ENCODE measurements around the gene SHROOM1. TPM values are rescaled to one million over a fixed set of nuclear protein-coding genes. Genes with fewer than 3 reads are reported as not detected.
A peak's percentile ranks its signal among the peaks of the same experiment; 100 is the strongest.

SHROOM1 gene
- polyA plus RNA-seq, 1 donor from 2014 or later: 1.8 TPM

DNA sequence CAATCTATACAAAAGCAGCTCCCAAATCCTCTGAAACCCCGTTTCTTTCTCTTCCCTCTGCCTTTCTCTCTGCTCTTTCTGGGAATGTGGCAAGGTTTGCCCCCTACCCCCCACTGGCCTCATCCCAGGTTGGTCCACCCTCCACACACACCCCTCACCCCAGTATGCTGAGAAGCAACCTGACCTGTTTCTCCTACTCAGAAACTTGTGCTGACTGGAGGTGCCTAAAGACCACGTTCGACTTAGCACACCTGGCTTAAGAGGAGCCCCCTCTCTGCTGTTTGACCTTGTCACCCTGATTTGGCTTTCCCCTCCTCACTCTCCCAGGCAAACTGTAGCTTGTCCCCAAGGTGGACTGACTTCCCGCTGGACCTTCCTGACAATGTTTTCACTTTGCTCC lies 52.3 kb downstream of the SHROOM1 start:
- H3K27ac ChIP-seq (ENCODE audit: low read length): no peak overlapping the region
- no peak overlapping the region for H3K9ac ChIP-seq (ENCODE audit: low read length)
- no peak overlapping the region for H2AFZ ChIP-seq (ENCODE audit: low read depth, low read length)
- no peaks in the 10 kb centered on the region for H3K36me3 ChIP-seq (ENCODE audit: insufficient read depth, low read length)
- TF ChIP-seq POLR2AphosphoS5 (IDR thresholded peaks at IDR 0.05): no peak
- no peak for TF ChIP-seq EZH2 (IDR thresholded peaks at IDR 0.05; ENCODE audit: borderline replicate concordance, insufficient read depth, low read length, poor library complexity, severe bottlenecking)
- no peak for TF ChIP-seq MXI1 (conservative IDR thresholded peaks at IDR 0.05; ENCODE audit: poor library complexity, severe bottlenecking)
- TF ChIP-seq, protein P1, sequence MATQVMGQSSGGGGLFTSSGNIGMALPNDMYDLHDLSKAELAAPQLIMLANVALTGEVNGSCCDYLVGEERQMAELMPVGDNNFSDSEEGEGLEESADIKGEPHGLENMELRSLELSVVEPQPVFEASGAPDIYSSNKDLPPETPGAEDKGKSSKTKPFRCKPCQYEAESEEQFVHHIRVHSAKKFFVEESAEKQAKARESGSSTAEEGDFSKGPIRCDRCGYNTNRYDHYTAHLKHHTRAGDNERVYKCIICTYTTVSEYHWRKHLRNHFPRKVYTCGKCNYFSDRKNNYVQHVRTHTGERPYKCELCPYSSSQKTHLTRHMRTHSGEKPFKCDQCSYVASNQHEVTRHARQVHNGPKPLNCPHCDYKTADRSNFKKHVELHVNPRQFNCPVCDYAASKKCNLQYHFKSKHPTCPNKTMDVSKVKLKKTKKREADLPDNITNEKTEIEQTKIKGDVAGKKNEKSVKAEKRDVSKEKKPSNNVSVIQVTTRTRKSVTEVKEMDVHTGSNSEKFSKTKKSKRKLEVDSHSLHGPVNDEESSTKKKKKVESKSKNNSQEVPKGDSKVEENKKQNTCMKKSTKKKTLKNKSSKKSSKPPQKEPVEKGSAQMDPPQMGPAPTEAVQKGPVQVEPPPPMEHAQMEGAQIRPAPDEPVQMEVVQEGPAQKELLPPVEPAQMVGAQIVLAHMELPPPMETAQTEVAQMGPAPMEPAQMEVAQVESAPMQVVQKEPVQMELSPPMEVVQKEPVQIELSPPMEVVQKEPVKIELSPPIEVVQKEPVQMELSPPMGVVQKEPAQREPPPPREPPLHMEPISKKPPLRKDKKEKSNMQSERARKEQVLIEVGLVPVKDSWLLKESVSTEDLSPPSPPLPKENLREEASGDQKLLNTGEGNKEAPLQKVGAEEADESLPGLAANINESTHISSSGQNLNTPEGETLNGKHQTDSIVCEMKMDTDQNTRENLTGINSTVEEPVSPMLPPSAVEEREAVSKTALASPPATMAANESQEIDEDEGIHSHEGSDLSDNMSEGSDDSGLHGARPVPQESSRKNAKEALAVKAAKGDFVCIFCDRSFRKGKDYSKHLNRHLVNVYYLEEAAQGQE (IDR thresholded peaks at IDR 0.05; ENCODE audit: borderline replicate concordance): no peak
- H3K79me2 ChIP-seq (replicated peaks; ENCODE audit: insufficient read depth, low read length): peaks cover 21% of the 10 kb centered on the region
- H3K9me3 ChIP-seq (ENCODE audit: low read length): no peaks in the 10 kb centered on the region
- H3K27me3 ChIP-seq (ENCODE audit: insufficient read depth, low read depth, low read length): peaks cover 8% of the 10 kb centered on the region
- H3K9me2 ChIP-seq (ENCODE audit: insufficient read depth, low read length): no peaks in the 10 kb centered on the region
- H3K4me3 ChIP-seq (ENCODE audit: low read length): no peak overlapping the region
- no peaks in the 10 kb centered on the region for H4K20me1 ChIP-seq (ENCODE audit: insufficient read depth)
- H3F3A ChIP-seq (ENCODE audit: insufficient read depth, low read length, poor library complexity, severe bottlenecking): no peaks in the 10 kb centered on the region
- H3K4me2 ChIP-seq (ENCODE audit: low read length): no peak overlapping the region

DNA sequence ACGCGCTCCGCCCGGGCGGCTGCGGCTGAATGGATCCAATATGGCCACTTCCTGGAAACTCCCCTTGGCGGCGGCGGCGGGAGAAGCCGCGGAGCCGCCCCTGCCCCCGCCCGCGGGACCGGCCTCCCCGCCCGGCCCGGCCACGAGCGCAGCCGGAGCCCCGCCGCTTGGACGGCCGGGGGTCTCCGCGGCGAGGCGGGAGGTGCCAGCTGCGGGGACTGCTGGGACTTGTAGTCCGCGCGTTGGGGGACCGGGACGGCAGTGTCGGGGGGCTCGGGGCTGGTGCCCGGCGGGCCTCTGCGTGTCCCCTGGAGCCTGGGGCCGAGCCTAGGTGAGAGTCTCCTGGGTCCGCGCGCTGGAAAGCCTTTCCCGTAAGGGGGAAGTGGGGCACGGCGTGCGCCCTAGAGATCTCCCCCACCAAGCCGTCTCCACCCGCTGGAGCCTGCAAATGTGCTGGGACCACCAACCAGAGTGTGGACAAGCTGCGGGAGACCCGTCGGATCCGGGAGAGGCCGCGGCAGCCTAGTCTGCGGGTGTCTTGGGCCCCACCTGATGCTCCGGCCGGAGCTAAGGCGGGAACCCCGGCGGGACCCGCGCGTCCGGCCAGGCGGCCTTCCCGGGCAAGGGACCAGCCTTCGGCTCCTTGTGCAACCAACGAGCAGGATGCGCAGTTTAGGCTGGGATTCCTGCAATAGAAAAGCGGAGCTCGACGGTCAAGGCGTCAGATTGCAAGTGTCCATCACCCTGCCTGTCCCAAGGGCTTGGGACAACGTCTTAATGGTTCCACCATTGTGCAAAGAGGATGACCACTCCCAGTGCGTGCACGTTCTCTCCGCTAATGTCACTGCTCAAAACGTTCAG lies 53.0 kb downstream of the SHROOM1 start, which contains the start of gene SEPTIN8:
Gene SEPTIN8, minus strand, starts transcription at position 31 of the 861 bp plus-strand sequence. CDS start 102 bp downstream, outside the sequence.
- Histone ChIP-seq H3K9me3 (ENCODE audit: low read length) (no peaks in the 10 kb centered on the region), H3K36me3 (ENCODE audit: insufficient read depth, low read length) (no peaks in the 10 kb centered on the region), H3F3A (ENCODE audit: insufficient read depth, low read length, poor library complexity, severe bottlenecking) (no peaks in the 10 kb centered on the region), H3K27ac (ENCODE audit: low read length) (peak within 1 kb of the TSS; percentile 30), H4K20me1 (ENCODE audit: insufficient read depth) (no peaks in the 10 kb centered on the region), H3K27me3 (ENCODE audit: insufficient read depth, low read depth, low read length) (peaks cover 8% of the 10 kb centered on the region), H2AFZ (ENCODE audit: low read depth, low read length) (peak within 1 kb of the TSS; percentile 79), H3K79me2 (replicated peaks; ENCODE audit: insufficient read depth, low read length) (peaks cover 21% of the 10 kb centered on the region), H3K9ac (ENCODE audit: low read length) (peak within 1 kb of the TSS; percentile 72), H3K4me3 (ENCODE audit: low read length) (peak within 1 kb of the TSS; percentile 83), H3K4me2 (ENCODE audit: low read length) (peak within 1 kb of the TSS; percentile 52), H3K9me2 (ENCODE audit: insufficient read depth, low read length) (no peaks in the 10 kb centered on the region)
- TF ChIP-seq EZH2 (IDR thresholded peaks at IDR 0.05; ENCODE audit: borderline replicate concordance, insufficient read depth, low read length, poor library complexity, severe bottlenecking) (no peak), RAD21 (conservative IDR thresholded peaks at IDR 0.05) (no peak), POLR2AphosphoS5 (IDR thresholded peaks at IDR 0.05) (peak; percentile 25), SMC3 (conservative IDR thresholded peaks at IDR 0.05; ENCODE audit: poor library complexity) (no peak), TAF1 (IDR thresholded peaks at IDR 0.05; ENCODE audit: low read depth) (no peak), EP300 (conservative IDR thresholded peaks at IDR 0.05; ENCODE audit: poor library complexity, severe bottlenecking) (no peak), MXI1 (conservative IDR thresholded peaks at IDR 0.05; ENCODE audit: poor library complexity, severe bottlenecking) (peak; percentile 11)
- TF ChIP-seq, protein P1 (IDR thresholded peaks at IDR 0.05; ENCODE audit: borderline replicate concordance): no peak
- TF ChIP-seq, protein P2, sequence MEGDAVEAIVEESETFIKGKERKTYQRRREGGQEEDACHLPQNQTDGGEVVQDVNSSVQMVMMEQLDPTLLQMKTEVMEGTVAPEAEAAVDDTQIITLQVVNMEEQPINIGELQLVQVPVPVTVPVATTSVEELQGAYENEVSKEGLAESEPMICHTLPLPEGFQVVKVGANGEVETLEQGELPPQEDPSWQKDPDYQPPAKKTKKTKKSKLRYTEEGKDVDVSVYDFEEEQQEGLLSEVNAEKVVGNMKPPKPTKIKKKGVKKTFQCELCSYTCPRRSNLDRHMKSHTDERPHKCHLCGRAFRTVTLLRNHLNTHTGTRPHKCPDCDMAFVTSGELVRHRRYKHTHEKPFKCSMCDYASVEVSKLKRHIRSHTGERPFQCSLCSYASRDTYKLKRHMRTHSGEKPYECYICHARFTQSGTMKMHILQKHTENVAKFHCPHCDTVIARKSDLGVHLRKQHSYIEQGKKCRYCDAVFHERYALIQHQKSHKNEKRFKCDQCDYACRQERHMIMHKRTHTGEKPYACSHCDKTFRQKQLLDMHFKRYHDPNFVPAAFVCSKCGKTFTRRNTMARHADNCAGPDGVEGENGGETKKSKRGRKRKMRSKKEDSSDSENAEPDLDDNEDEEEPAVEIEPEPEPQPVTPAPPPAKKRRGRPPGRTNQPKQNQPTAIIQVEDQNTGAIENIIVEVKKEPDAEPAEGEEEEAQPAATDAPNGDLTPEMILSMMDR (IDR thresholded peaks at IDR 0.05; ENCODE audit: poor library complexity, severe bottlenecking): no peak
